HG03064 (cell line): Measurements from ENCODE around the gene BATF2.
"Not testable (repeated sequence)": the region's sequence is repeated elsewhere in the genome, so short reads cannot be mapped to it uniquely, and the experiment has no call there.

Experiments
- ATAC-seq: cut with Tn5 transposase; IDR thresholded peaks from one replicate; pipeline ENCODE4 v1.9.1; 2021; ENCODE audit warnings: low read depth; ENCODE audit not compliant: unreplicated experiment

Gene BATF2

GRCh38 chr11:64996710-64997380 lies at the start of gene BATF2:
Gene BATF2 (minus strand): TSS chr11:64996971. CDS start chr11:64996914, 57 bp downstream.
- no peak for ATAC-seq

- ATAC-seq: no peak
These were observed 49.0 kb upstream of the BATF2 start for GRCh38 chr11:65045728-65046127.

- no peak for ATAC-seq
These were observed 48.3 kb upstream of the BATF2 start for GRCh38 chr11:65045061-65045460.

- ATAC-seq: no peak
These were observed 47.2 kb upstream of the BATF2 start for GRCh38 chr11:65043881-65044501.

- no peak for ATAC-seq
These were observed 46.1 kb upstream of the BATF2 start for GRCh38 chr11:65042891-65043290.

GRCh38 chr11:65040847-65041622 lies 44.3 kb upstream of the BATF2 start, which contains the start of gene SAC3D1:
Gene SAC3D1 (plus strand): TSS chr11:65041210. CDS start chr11:65041293, 83 bp downstream.
- peak; percentile 70 for ATAC-seq

- ATAC-seq: no peak
These were observed 43.7 kb upstream of the BATF2 start for GRCh38 chr11:65040520-65040846.

- ATAC-seq: no peak
These were observed 40.2 kb upstream of the BATF2 start for GRCh38 chr11:65036931-65037330.

GRCh38 chr11:65035579-65035978 lies 38.8 kb upstream of the BATF2 start:
- ATAC-seq: no peak

GRCh38 chr11:65034423-65034822 lies 37.7 kb upstream of the BATF2 start:
- ATAC-seq: no peak

- ATAC-seq: no peak
These were observed 35.4 kb upstream of the BATF2 start for GRCh38 chr11:65032216-65032615.

- peak; percentile 72 for ATAC-seq
These were observed 30.7 kb upstream of the BATF2 start, which contains the start of gene SNX15 for GRCh38 chr11:65027213-65028067. Gene SNX15 (plus strand): TSS chr11:65027439. CDS start chr11:65027538, 99 bp downstream.

GRCh38 chr11:65026810-65027209 lies 30.0 kb upstream of the BATF2 start:
- ATAC-seq: no peak

GRCh38 chr11:65023502-65023901 lies 26.7 kb upstream of the BATF2 start:
- ATAC-seq: not testable (repeated sequence)

- no peak for ATAC-seq
These were observed 24.7 kb upstream of the BATF2 start for GRCh38 chr11:65021509-65021908.

- ATAC-seq: no peak
These were observed 24.2 kb upstream of the BATF2 start for GRCh38 chr11:65021003-65021402.

GRCh38 chr11:65019824-65020223 lies 23.1 kb upstream of the BATF2 start:
- ATAC-seq: no peak

- ATAC-seq: no peak
These were observed 21.2 kb upstream of the BATF2 start for GRCh38 chr11:65017937-65018336.

- no peak for ATAC-seq
These were observed 19.9 kb upstream of the BATF2 start for GRCh38 chr11:65016705-65017104.

- ATAC-seq: no peak
These were observed 18.0 kb upstream of the BATF2 start for GRCh38 chr11:65014726-65015227.
